Smooth muscle cell (in vitro differentiated cells): ENCODE measurements around the gene TNFRSF8. TPM values are rescaled to one million over a fixed set of nuclear protein-coding genes. Genes with fewer than 3 reads are reported as not detected.

Experiments used
- DNase-seq: peaks from one replicate; lab custom pipeline; 2025; ENCODE audit not compliant: unreplicated experiment; lab: John Stamatoyannopoulos, UW
- H2AFZ ChIP-seq: fragments of 200-600 bp; sonication (generic); 2 replicates; pipeline ENCODE4 v1.6.0; 2016; ENCODE audit warnings: antibody characterized with exemption, low read depth, mild to moderate bottlenecking
- H3F3A ChIP-seq: fragments of 200-600 bp; sonication (generic); 2 replicates; pipeline ENCODE4 v1.6.0; 2017; ENCODE audit warnings: antibody characterized with exemption, low read depth
- H3K27ac ChIP-seq: fragments of 200-600 bp; sonication (generic); 2 replicates; pipeline ENCODE4 v1.5.1; 2016; ENCODE audit warnings: low read depth, mild to moderate bottlenecking
- H3K27me3 ChIP-seq: fragments of 200-600 bp; sonication (generic); 2 replicates; pipeline ENCODE4 v1.6.1; 2016; ENCODE audit warnings: low read depth, mild to moderate bottlenecking
- H3K36me3 ChIP-seq: fragments of 200-600 bp; sonication (generic); 2 replicates; pipeline ENCODE4 v1.5.1; 2016; ENCODE audit warnings: low read depth
- H3K4me1 ChIP-seq: fragments of 200-600 bp; sonication (generic); 2 replicates; pipeline ENCODE4 v1.5.1; 2016; ENCODE audit warnings: low read depth
- H3K4me2 ChIP-seq: fragments of 200-600 bp; sonication (generic); 2 replicates; pipeline ENCODE4 v1.6.0; 2016; ENCODE audit warnings: mild to moderate bottlenecking
- H3K4me3 ChIP-seq: fragments of 200-600 bp; sonication (generic); 2 replicates; pipeline ENCODE4 v1.5.1; 2016; ENCODE audit warnings: mild to moderate bottlenecking
- H3K79me2 ChIP-seq: fragments of 200-600 bp; sonication (generic); 2 replicates; pipeline ENCODE4 v1.6.0; 2016; ENCODE audit warnings: low read depth, mild to moderate bottlenecking
- H3K9ac ChIP-seq: fragments of 200-600 bp; sonication (generic); 2 replicates; pipeline ENCODE4 v1.6.0; 2016; ENCODE audit warnings: low read depth
- H3K9me3 ChIP-seq: fragments of 200-600 bp; sonication (generic); replicated peaks from 2 replicates; pipeline ENCODE4 v1.5.1; 2016; ENCODE audit warnings: low read depth
- H4K20me1 ChIP-seq: fragments of 200-600 bp; sonication (generic); 2 replicates; pipeline ENCODE4 v1.6.0; 2016; ENCODE audit warnings: low read depth
- WGBS: methylation state at CpG from one replicate; pipeline ENCODE4 v1.1.7; 2016; ENCODE audit warnings: low lambda C conversion rate; 5-methylcytosine and 5-hydroxymethylcytosine counted together
- polyA plus RNA-seq: library from polyadenylated mRNA; unstranded; fragments of >200 nt; fragmentation: Nextera tagmentation; extraction: Ambion mirVana; gene quantifications from 2 replicates; pipeline ENCODE4 v1.2.1, GENCODE V29; 2016
- total RNA-seq: library from RNA; depleted of rRNA; stranded (reverse); fragments of >200 nt; gene quantifications from 2 replicates; pipeline ENCODE4 v1.2.3, GENCODE V29; 2014
- TF ChIP-seq, protein P1 (sequence below): fragments of 200-600 bp; sonication (generic); IDR thresholded peaks from 2 replicates; pipeline ENCODE4 v1.5.1; 2017; ENCODE audit warnings: borderline replicate concordance, mild to moderate bottlenecking, antibody characterized with exemption; ENCODE audit not compliant: insufficient read depth, poor library complexity, severe bottlenecking

Gene TNFRSF8
- total and polyA plus RNA-seq, 2 experiments from 2014 or later, result 0.54 to 1.3 TPM

DNA sequence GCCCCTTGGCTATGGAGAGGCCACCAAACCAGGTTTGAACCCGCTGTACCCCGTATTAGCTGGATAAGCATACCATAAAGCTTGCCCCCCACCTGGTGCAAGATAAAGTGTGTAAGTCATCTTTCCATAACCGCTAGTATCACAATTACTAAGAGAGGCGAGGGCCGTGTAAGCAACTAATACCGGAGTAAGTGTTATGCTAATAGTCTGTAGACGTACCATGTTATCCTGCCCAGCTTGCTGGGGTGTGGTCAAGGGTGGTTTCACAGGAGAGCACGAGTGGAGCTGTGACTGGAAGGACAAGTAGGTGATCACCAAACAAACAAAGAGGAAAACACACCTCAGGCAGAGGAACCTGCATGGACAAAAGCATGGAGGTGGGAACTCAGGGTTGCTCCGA is 100.1 kb downstream of the TNFRSF8 start:
- no peak for DNase-seq
- no peak overlapping the region for H3K4me2 ChIP-seq
- no peaks in the 10 kb centered on the region for H3K27me3 ChIP-seq
- no peak overlapping the region for H3K4me3 ChIP-seq
- H3F3A ChIP-seq, result no peaks in the 10 kb centered on the region
- TF ChIP-seq, protein P1, sequence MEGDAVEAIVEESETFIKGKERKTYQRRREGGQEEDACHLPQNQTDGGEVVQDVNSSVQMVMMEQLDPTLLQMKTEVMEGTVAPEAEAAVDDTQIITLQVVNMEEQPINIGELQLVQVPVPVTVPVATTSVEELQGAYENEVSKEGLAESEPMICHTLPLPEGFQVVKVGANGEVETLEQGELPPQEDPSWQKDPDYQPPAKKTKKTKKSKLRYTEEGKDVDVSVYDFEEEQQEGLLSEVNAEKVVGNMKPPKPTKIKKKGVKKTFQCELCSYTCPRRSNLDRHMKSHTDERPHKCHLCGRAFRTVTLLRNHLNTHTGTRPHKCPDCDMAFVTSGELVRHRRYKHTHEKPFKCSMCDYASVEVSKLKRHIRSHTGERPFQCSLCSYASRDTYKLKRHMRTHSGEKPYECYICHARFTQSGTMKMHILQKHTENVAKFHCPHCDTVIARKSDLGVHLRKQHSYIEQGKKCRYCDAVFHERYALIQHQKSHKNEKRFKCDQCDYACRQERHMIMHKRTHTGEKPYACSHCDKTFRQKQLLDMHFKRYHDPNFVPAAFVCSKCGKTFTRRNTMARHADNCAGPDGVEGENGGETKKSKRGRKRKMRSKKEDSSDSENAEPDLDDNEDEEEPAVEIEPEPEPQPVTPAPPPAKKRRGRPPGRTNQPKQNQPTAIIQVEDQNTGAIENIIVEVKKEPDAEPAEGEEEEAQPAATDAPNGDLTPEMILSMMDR, result no peak
- H3K9me3 ChIP-seq, result no peaks in the 10 kb centered on the region
- H3K27ac ChIP-seq, result no peak overlapping the region
- no peaks in the 10 kb centered on the region for H3K36me3 ChIP-seq
- peaks cover 15% of the 10 kb centered on the region for H3K4me1 ChIP-seq
- no peaks in the 10 kb centered on the region for H3K79me2 ChIP-seq
- H3K9ac ChIP-seq, result no peak overlapping the region
- 77% methylated on average over 9 of the region's 9 CpGs for WGBS
- no peak overlapping the region for H2AFZ ChIP-seq
- H4K20me1 ChIP-seq, result no peaks in the 10 kb centered on the region

DNA sequence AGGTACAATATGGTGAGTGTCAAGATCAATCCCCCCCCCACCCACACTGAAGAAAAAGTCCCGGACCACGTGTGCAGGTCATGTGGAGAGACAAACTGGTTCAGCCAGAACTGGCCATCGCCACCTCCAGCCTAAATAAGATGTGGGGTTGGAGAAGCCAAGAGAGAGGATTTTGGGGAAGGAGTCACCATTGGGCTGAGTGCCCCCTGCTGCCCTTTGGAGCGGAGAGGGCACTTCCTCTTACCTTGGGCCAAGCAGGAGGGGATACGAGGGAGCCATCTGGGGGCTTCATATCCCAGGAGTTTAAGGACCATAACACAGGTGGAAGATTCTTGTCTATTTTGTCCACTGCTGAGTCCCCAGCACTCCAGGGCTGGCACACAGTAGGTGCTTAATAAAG is 101.1 kb downstream of the TNFRSF8 start:
- no peak overlapping the region for H3K4me2 ChIP-seq
- H3K36me3 ChIP-seq, result no peaks in the 10 kb centered on the region
- no peak overlapping the region for H3K9ac ChIP-seq
- no peak for DNase-seq
- no peaks in the 10 kb centered on the region for H3K27me3 ChIP-seq
- H3K27ac ChIP-seq, result no peak overlapping the region
- TF ChIP-seq, protein P1, result no peak
- H2AFZ ChIP-seq, result no peak overlapping the region
- no peak overlapping the region for H3K4me3 ChIP-seq
- H3F3A ChIP-seq, result no peaks in the 10 kb centered on the region
- H3K4me1 ChIP-seq, result peaks cover 9% of the 10 kb centered on the region
- no peaks in the 10 kb centered on the region for H4K20me1 ChIP-seq
- H3K79me2 ChIP-seq, result no peaks in the 10 kb centered on the region
- WGBS, result 94% methylated on average over 5 of the region's 5 CpGs
- no peaks in the 10 kb centered on the region for H3K9me3 ChIP-seq

DNA sequence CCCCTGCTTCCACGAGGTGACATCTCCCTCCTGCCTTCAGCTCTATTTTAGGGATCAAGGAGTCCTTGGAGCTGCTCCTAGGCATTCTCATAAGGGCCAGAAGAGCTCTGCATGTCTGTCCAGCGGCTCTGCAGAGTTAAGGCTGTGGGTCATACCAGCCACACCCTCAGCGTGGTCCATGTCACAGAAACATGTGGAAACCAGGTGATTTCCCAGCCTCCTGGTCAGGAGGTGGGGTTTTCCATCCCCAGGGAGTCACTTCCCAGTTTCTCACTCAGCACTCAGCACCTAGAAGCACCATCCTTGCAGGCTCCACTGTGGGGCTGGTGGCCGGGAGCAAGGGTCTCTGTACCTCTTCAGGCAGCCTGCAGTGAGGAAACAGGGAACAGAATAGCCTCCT is 102.2 kb downstream of the TNFRSF8 start:
- Histone ChIP-seq H3K9ac (no peak overlapping the region), H3F3A (no peaks in the 10 kb centered on the region), H3K9me3 (no peaks in the 10 kb centered on the region), H3K4me3 (no peak overlapping the region), H3K27me3 (no peaks in the 10 kb centered on the region), H3K4me2 (no peak overlapping the region), H3K36me3 (no peaks in the 10 kb centered on the region), H3K4me1 (peaks cover 9% of the 10 kb centered on the region), H4K20me1 (no peaks in the 10 kb centered on the region), H2AFZ (no peak overlapping the region), H3K79me2 (no peaks in the 10 kb centered on the region), H3K27ac (no peak overlapping the region)
- TF ChIP-seq, protein P1, result no peak
- 90% methylated on average over 4 of the region's 4 CpGs for WGBS
- no peak for DNase-seq

DNA sequence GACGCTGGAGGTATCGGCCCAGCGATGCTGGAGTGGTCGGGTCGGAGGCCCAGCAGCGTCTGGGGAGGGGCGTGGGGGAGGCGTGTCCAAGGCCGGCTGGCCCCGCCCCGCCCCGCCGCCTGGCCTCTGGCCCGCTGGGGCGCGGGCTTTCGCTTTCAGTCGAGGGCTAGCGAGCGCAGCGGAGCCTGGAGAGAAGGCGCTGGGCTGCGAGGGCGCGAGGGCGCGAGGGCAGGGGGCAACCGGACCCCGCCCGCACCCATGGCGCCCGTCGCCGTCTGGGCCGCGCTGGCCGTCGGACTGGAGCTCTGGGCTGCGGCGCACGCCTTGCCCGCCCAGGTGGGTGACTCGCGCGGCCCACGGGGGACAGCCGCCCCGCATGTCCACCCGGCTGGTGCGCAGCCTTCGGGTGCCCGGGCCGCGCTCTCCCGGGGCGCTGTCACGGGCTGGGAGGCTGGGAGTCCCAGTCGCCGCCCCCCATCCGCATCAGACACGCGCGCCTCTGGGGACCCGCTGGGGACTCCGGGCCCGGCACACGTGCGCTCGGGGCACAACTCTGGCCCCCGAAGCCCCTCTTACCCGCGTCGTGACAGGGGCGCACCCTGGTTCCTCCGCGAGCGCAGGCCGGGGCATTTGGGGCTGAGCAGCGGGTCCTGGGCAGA is 103.9 kb downstream of the TNFRSF8 start, which contains the start of gene TNFRSF1B:
TNFRSF1B (plus strand) TSS at position 158 of the 659 bp plus-strand sequence; CDS start at position 259, 101 bp downstream.
- H3K9ac ChIP-seq, result peak within 1 kb of the TSS; percentile 17
- no peaks in the 10 kb centered on the region for H4K20me1 ChIP-seq
- 19% methylated on average over 45 of the region's 79 CpGs for WGBS

More for the DNA sequence above, 103.9 kb downstream of the TNFRSF8 start, which contains the start of gene TNFRSF1B:
- no peak for DNase-seq
- H3K9me3 ChIP-seq, result no peaks in the 10 kb centered on the region
- no peaks in the 10 kb centered on the region for H3F3A ChIP-seq
- H3K27ac ChIP-seq, result no peak within 1 kb of the TSS
- TF ChIP-seq, protein P1, result no peak
- H3K4me2 ChIP-seq, result peak within 1 kb of the TSS; percentile 89
- no peak within 1 kb of the TSS for H2AFZ ChIP-seq
- H3K79me2 ChIP-seq, result peaks cover 1% of the 10 kb centered on the region
- no peaks in the 10 kb centered on the region for H3K27me3 ChIP-seq
- no peaks in the 10 kb centered on the region for H3K36me3 ChIP-seq
- H3K4me1 ChIP-seq, result peaks cover 9% of the 10 kb centered on the region
- peak within 1 kb of the TSS; percentile 64 for H3K4me3 ChIP-seq
